ENCODE data around the gene CXCL17. TPM values are rescaled to one million over a fixed set of nuclear protein-coding genes. Genes with fewer than 3 reads are reported as not detected.

CXCL17 gene
- total RNA-seq, 1 experiment from 2014 or later: 0.32 TPM

- Histone ChIP-seq H3K79me2 (ENCODE audit: insufficient read depth, low read length) (no peaks in the 10 kb centered on the region), H3K36me3 (ENCODE audit: control insufficient read depth in 1 of 2, insufficient read depth in 2 of 2, low read length in 2 of 2) (no peaks in the 10 kb centered on the region), H3K27ac (ENCODE audit: low read depth, low read length) (no peak overlapping the region), H3K9me2 (ENCODE audit: insufficient read depth) (no peaks in the 10 kb centered on the region), H3K9ac (ENCODE audit: low read length) (no peak overlapping the region), H3K4me1 (ENCODE audit: control insufficient read depth in 1 of 2, insufficient read depth in 2 of 2, low read length in 2 of 2) (peaks cover 0 to 10% of the 10 kb centered on the region in 2 experiments; a peak in 2 of 4 replicates), H3K4me3 (replicated peaks in 1 of 2; ENCODE audit: low read depth in 1 of 2, low read length in 2 of 2) (no peak overlapping the region), H3K27me3 (ENCODE audit: insufficient read depth, low read length) (no peaks in the 10 kb centered on the region), H4K20me1 (ENCODE audit: insufficient read depth) (no peaks in the 10 kb centered on the region), H3K9me3 (ENCODE audit: control insufficient read depth in 1 of 2, insufficient read depth in 1 of 2, low read depth in 1 of 2, low read length in 2 of 2) (no peaks in the 10 kb centered on the region), H3K4me2 (ENCODE audit: low read length) (peak overlapping the region; percentile 33), H2AFZ (ENCODE audit: low read depth, low read length, poor library complexity, severe bottlenecking) (peak overlapping the region; percentile 19)
- ATAC-seq (peak; percentile 78), DNase-seq (ENCODE audit: low read depth, low spot score) (peak; percentile 42)
- no peak for TF ChIP-seq EGR1 (IDR thresholded peaks at IDR 0.05; ENCODE audit: low read depth)
- TF ChIP-seq EZH2phosphoT487 (IDR thresholded peaks at IDR 0.05; ENCODE audit: borderline replicate concordance): no peak
- peak; percentile 11; the same call in 1 of the 2 replicates for TF ChIP-seq CBX3 (IDR thresholded peaks at IDR 0.05; ENCODE audit: low read depth)
- TF ChIP-seq, protein P1, sequence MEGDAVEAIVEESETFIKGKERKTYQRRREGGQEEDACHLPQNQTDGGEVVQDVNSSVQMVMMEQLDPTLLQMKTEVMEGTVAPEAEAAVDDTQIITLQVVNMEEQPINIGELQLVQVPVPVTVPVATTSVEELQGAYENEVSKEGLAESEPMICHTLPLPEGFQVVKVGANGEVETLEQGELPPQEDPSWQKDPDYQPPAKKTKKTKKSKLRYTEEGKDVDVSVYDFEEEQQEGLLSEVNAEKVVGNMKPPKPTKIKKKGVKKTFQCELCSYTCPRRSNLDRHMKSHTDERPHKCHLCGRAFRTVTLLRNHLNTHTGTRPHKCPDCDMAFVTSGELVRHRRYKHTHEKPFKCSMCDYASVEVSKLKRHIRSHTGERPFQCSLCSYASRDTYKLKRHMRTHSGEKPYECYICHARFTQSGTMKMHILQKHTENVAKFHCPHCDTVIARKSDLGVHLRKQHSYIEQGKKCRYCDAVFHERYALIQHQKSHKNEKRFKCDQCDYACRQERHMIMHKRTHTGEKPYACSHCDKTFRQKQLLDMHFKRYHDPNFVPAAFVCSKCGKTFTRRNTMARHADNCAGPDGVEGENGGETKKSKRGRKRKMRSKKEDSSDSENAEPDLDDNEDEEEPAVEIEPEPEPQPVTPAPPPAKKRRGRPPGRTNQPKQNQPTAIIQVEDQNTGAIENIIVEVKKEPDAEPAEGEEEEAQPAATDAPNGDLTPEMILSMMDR (IDR thresholded peaks at IDR 0.05 in 2 of 3, conservative IDR thresholded peaks at IDR 0.05 in 1 of 3; ENCODE audit: borderline replicate concordance in 1 of 3, insufficient read depth in 1 of 3, low read depth in 2 of 3, low read length in 2 of 3): peak; percentile 79 to 99 (median 95); a peak in 5 of 6 replicates
- TF ChIP-seq SP1 (IDR thresholded peaks at IDR 0.05; ENCODE audit: low read depth): no peak
- TF ChIP-seq, protein P2, sequence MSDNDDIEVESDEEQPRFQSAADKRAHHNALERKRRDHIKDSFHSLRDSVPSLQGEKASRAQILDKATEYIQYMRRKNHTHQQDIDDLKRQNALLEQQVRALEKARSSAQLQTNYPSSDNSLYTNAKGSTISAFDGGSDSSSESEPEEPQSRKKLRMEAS (IDR thresholded peaks at IDR 0.05): 0 out of 2 replicates have a peak, but pooled peaks have one; percentile 33
- TF ChIP-seq RAD21 (IDR thresholded peaks at IDR 0.05; ENCODE audit: low read depth): peak; percentile 49
- POLR2A ChIA-PET: no interaction called here
- RAD21 ChIA-PET (ENCODE audit: low non-redundant PET in 1 of 2, low total read pairs in 2 of 2, uncharacterized antibody in 2 of 2, unreplicated experiment in 2 of 2): interaction anchor here in 1 of 2 experiments (0.9 kb wide), 1 partner anchor 89 kb away, joined by 3 read pairs; no protein-coding TSS in a partner anchor
- no TSS peak for BruUV-seq (replicated peaks)
- intact Hi-C loops (cut with micrococcal nuclease): no loop called here
- CTCF ChIA-PET: interaction anchor here (0.6 to 2.8 kb wide), 36 partner anchors 8 to 339 kb away, joined by 3 to 29 read pairs (median 4); partner anchors contain the start of genes CEACAM1 and POU2F2
Observed at GRCh38 chr19:42440357-42441048, 2.2 kb downstream of the CXCL17 start.

Data from HCT116 (cell line).